Liver (tissue), 9 donors: Measurements from ENCODE around the gene RANBP1. TPM values are rescaled to one million over a fixed set of nuclear protein-coding genes. Genes with fewer than 3 reads are reported as not detected.

Experiments used
- DNase-seq: peaks from one replicate; pipeline ENCODE4 v3.0.0-alpha.2; 2017; ENCODE audit warnings: low spot score
- H3K27ac ChIP-seq, 2 donors: one replicate each; pipeline ENCODE4 v1.7.0; 2013; ENCODE audit warnings: inconsistent platforms in 2 of 2, low read length in 2 of 2, control low read depth in 1 of 2, low read depth in 1 of 2, mild to moderate bottlenecking in 1 of 2
- H3K27me3 ChIP-seq, 4 donors: one replicate each; pipeline versions ENCODE4 v1.6.1 to v1.7.0; 2013; ENCODE audit warnings: low read length in 3 of 4, inconsistent platforms in 1 of 4, mild to moderate bottlenecking in 1 of 4, moderate library complexity in 1 of 4; ENCODE audit not compliant: control insufficient read depth in 4 of 4, insufficient read depth in 4 of 4
- H3K36me3 ChIP-seq, 4 donors: one replicate each; pipeline versions ENCODE4 v1.6.1 to v1.7.0; 2013; ENCODE audit warnings: low read length in 3 of 4, mild to moderate bottlenecking in 3 of 4, low read depth in 1 of 4, moderate library complexity in 1 of 4; ENCODE audit not compliant: control insufficient read depth in 4 of 4, insufficient read depth in 3 of 4
- H3K4me1 ChIP-seq, 4 donors: one replicate each; pipeline versions ENCODE4 v1.6.1 to v1.7.0; 2013; ENCODE audit warnings: low read length in 3 of 4, mild to moderate bottlenecking in 3 of 4, moderate library complexity in 1 of 4; ENCODE audit not compliant: control insufficient read depth in 4 of 4, insufficient read depth in 4 of 4
- H3K4me3 ChIP-seq, 3 donors: one replicate each; pipeline versions ENCODE4 v1.6.1 to v1.7.0; 2013; ENCODE audit warnings: low read length in 3 of 3, control low read depth in 1 of 3, low read depth in 1 of 3, mild to moderate bottlenecking in 1 of 3
- H3K9ac ChIP-seq, 2 donors: one replicate each; pipeline ENCODE4 v1.7.0; 2013; ENCODE audit warnings: low read length in 2 of 2, mild to moderate bottlenecking in 2 of 2, moderate library complexity in 2 of 2, control low read depth in 1 of 2, low read depth in 1 of 2
- H3K9me3 ChIP-seq, 4 donors: one replicate each; pipeline versions ENCODE4 v1.6.1 to v1.7.0; 2013; ENCODE audit warnings: low read length in 3 of 4; ENCODE audit not compliant: control insufficient read depth in 4 of 4
- CTCF ChIP-seq: fragments of 150-350 bp; IDR thresholded peaks from 2 replicates; pipeline ENCODE4 v1.5.1; 2017; ENCODE audit warnings: improper control_type of control experiment, low read depth, low read length; ENCODE audit not compliant: missing input control
- FOXA1 ChIP-seq: IDR thresholded peaks from 2 replicates; pipeline ENCODE4 v1.6.1; 2016; ENCODE audit warnings: antibody characterized with exemption
- GABPA ChIP-seq, 2 donors: IDR thresholded peaks in 1 of 2; conservative IDR thresholded peaks in 1 of 2; 2 replicates each; pipeline ENCODE4 v1.6.1; 2016; ENCODE audit warnings: antibody characterized with exemption in 2 of 2, mild to moderate bottlenecking in 1 of 2, moderate library complexity in 1 of 2
- HNF4A ChIP-seq, 2 donors: conservative IDR thresholded peaks; 2 replicates each; pipeline ENCODE4 v1.6.1; 2016; ENCODE audit warnings: antibody characterized with exemption in 2 of 2, mild to moderate bottlenecking in 2 of 2
- HNF4G ChIP-seq: IDR thresholded peaks from 2 replicates; pipeline ENCODE4 v1.6.1; 2016; ENCODE audit warnings: antibody characterized with exemption
- JUND ChIP-seq, 2 donors: IDR thresholded peaks; 2 replicates each; pipeline ENCODE4 v1.6.1; 2016; ENCODE audit warnings: antibody characterized with exemption in 2 of 2
- RAD21 ChIP-seq, 2 donors: IDR thresholded peaks; 2 replicates each; pipeline ENCODE4 v1.6.1; 2016; ENCODE audit warnings: antibody characterized with exemption in 2 of 2, mild to moderate bottlenecking in 2 of 2
- RXRA ChIP-seq, 2 donors: IDR thresholded peaks; 2 replicates each; pipeline ENCODE4 v1.6.1; 2017 to 2018; ENCODE audit warnings: antibody characterized with exemption in 2 of 2, mild to moderate bottlenecking in 1 of 2
- SP1 ChIP-seq: IDR thresholded peaks from 2 replicates; pipeline ENCODE4 v1.6.1; 2018; ENCODE audit warnings: antibody characterized with exemption, mild to moderate bottlenecking
- TAF1 ChIP-seq: conservative IDR thresholded peaks from 2 replicates; pipeline ENCODE4 v1.6.1; 2016; ENCODE audit warnings: antibody characterized with exemption, mild to moderate bottlenecking
- ZBTB33 ChIP-seq: IDR thresholded peaks from 2 replicates; pipeline ENCODE4 v1.6.1; 2016; ENCODE audit warnings: antibody characterized with exemption
- WGBS: extraction: QIAGEN DNeasy Blood & Tissue Kit; methylation state at CpG from one replicate; pipeline ENCODE4 v1.1.7; 2013; 5-methylcytosine and 5-hydroxymethylcytosine counted together
- polyA plus RNA-seq, 2 donors: library from polyadenylated mRNA; stranded (reverse) in 1 of 2; unstranded in 1 of 2; fragments of 200-250 nt in 1 of 2; fragments of >200 nt in 1 of 2; fragmentation: Nextera tagmentation in 1 of 2; extraction: Ambion mirVana in 1 of 2; gene quantifications; one replicate each; pipeline versions ENCODE4 v1.2.1 to v1.2.3, GENCODE V29; 2013 to 2015
- total RNA-seq, 2 donors: library from RNA; depleted of rRNA; stranded (reverse); fragments of >200 nt; gene quantifications; one replicate each; pipeline ENCODE4 v1.2.3, GENCODE V29; 2014
- donor health status: healthy.
- donor health status: healthy.
- donor health status: healthy.
- donor health status: healthy.
- donor health status: healthy.

The RANBP1 gene
- total and polyA plus RNA-seq, 4 donors = 62.3 to 102 (median 87.8) TPM

- 42% methylated on average over 17 of the region's 17 CpGs for WGBS
- Histone ChIP-seq H3K4me1 (no peaks in the 10 kb centered on the region), H3K27me3 (no peaks in the 10 kb centered on the region)
Measured at GRCh38 chr22:20156611-20157429, 40.9 kb downstream of the RANBP1 start.

GRCh38 chr22:20157430-20158183, 41.7 kb downstream of the RANBP1 start:
- H3K4me3 ChIP-seq = no peak overlapping the region
- no peaks in the 10 kb centered on the region for H3K9me3 ChIP-seq
- H3K27ac ChIP-seq = no peak overlapping the region
- no peaks in the 10 kb centered on the region for H3K4me1 ChIP-seq
- WGBS = 59% methylated on average over 15 of the region's 15 CpGs
- DNase-seq = no peak
- H3K27me3 ChIP-seq = no peaks in the 10 kb centered on the region
- H3K9ac ChIP-seq = no peak overlapping the region
- H3K36me3 ChIP-seq = no peaks in the 10 kb centered on the region
- no peak for TF ChIP-seq FOXA1
- TF ChIP-seq HNF4G = no peak

More at GRCh38 chr22:20156611-20157429, 40.9 kb downstream of the RANBP1 start:
- Histone ChIP-seq H3K36me3 (no peaks in the 10 kb centered on the region), H3K4me3 (no peak overlapping the region), H3K9ac (no peak overlapping the region), H3K27ac (no peak overlapping the region), H3K9me3 (no peaks in the 10 kb centered on the region)
- peak; percentile 94 for DNase-seq
- TF ChIP-seq CTCF = peak; percentile 99
- peak; percentile 98 to 99 for TF ChIP-seq RAD21 (IDR thresholded peaks at IDR 0.05)
- no peak for TF ChIP-seq RXRA (IDR thresholded peaks at IDR 0.05)

DNA sequence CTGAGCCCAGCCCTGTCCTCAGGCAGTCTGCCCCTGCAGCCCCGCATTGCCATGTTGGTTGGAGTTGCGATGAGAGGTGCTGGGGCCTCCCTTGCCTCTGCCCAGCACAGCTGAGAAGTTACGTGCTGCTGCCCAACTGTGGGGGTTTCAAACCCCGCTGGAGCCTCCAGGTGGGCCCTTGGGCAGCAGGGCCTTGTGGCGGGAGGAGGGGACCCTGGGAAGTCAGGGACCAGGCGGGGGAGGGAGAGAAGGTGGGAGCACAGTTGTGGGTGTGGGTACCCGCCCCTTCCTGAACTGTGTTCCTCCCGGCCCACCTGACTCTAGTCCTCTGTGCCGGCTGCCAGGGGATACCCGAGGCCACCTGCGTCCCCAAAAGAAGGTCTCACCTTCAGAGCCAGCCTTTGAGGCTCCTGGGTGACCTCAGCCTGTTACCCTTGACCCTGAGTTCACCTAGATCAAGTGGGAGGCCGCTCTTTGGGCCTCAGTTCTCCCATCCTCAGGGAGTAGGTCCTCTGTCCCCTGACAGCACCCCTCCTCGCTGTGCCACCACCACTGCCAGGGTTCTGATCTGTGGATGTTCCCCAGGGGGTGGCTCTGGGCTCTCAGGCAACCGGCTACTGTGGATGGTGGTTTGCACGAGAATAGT, 42.6 kb downstream of the RANBP1 start:
- no peaks in the 10 kb centered on the region for H3K9me3 ChIP-seq
- H3K27ac ChIP-seq = no peak overlapping the region
- H3K4me3 ChIP-seq = no peak overlapping the region
- TF ChIP-seq HNF4A (conservative IDR thresholded peaks at IDR 0.05) = no peak
- no peak for TF ChIP-seq GABPA (IDR thresholded peaks at IDR 0.05 in 1 of 2, conservative IDR thresholded peaks at IDR 0.05 in 1 of 2)
- no peak for TF ChIP-seq RXRA (IDR thresholded peaks at IDR 0.05)
- no peaks in the 10 kb centered on the region for H3K27me3 ChIP-seq
- WGBS = 80% methylated on average over 15 of the region's 15 CpGs
- no peaks in the 10 kb centered on the region for H3K4me1 ChIP-seq
- no peak overlapping the region for H3K9ac ChIP-seq
- DNase-seq = no peak
- no peaks in the 10 kb centered on the region for H3K36me3 ChIP-seq

GRCh38 chr22:20159076-20159475, 43.2 kb downstream of the RANBP1 start:
- H3K4me3 ChIP-seq = no peak overlapping the region
- no peak for DNase-seq
- WGBS = 62% methylated on average over 9 of the region's 9 CpGs
- no peak overlapping the region for H3K9ac ChIP-seq
- H3K9me3 ChIP-seq = no peaks in the 10 kb centered on the region
- TF ChIP-seq RAD21 (IDR thresholded peaks at IDR 0.05) (no peak), CTCF (no peak), ZBTB33 (no peak), TAF1 (no peak), SP1 (no peak), JUND (IDR thresholded peaks at IDR 0.05) (no peak)
- H3K4me1 ChIP-seq = no peaks in the 10 kb centered on the region
- H3K36me3 ChIP-seq = no peaks in the 10 kb centered on the region
- no peak overlapping the region for H3K27ac ChIP-seq
- no peaks in the 10 kb centered on the region for H3K27me3 ChIP-seq
